Activated T-helper 2 cell treated with anti-CD3 and anti-CD28 coated beads, Interferon-gamma antibody, Interleukin-2, Interleukin-4, amounts not matched to agents 10 μg/mL and 5 μg/mL and 100 μg/mL, durations not matched to agents 14 hours and 24 hours and 36 hours (primary cell): ENCODE results near the gene RNF223. TPM values are rescaled to one million over a fixed set of nuclear protein-coding genes. Genes with fewer than 3 reads are reported as not detected.
"Not testable (repeated sequence)": the region's sequence is repeated elsewhere in the genome, so short reads cannot be mapped to it uniquely, and the experiment has no call there.

ENCODE experiments used
- DNase-seq: peaks from one replicate; pipeline ENCODE4 v3.0.0; 2021; ENCODE audit warnings: low spot score
- H3K27ac Mint-ChIP-seq: one replicate; pipeline ENCODE4 v1.8.0; 2021; ENCODE audit warnings: mixed read lengths
- H3K27me3 Mint-ChIP-seq: one replicate; pipeline ENCODE4 v1.8.0; 2021; ENCODE audit warnings: low read depth, mixed read lengths
- H3K36me3 Mint-ChIP-seq: one replicate; pipeline ENCODE4 v1.8.0; 2021; ENCODE audit warnings: low read depth, mixed read lengths
- H3K4me1 Mint-ChIP-seq: one replicate; pipeline ENCODE4 v1.8.0; 2021; ENCODE audit warnings: low read depth, mixed read lengths
- H3K4me3 Mint-ChIP-seq: one replicate; pipeline ENCODE4 v1.8.0; 2021; ENCODE audit warnings: low read depth, mild to moderate bottlenecking, moderate library complexity, mixed read lengths
- H3K9me3 Mint-ChIP-seq: one replicate; pipeline ENCODE4 v1.8.0; 2021; ENCODE audit warnings: mixed read lengths
- intact Hi-C: fragments of 100-400 bp; cut with micrococcal nuclease; formaldehyde crosslinking; loops from one replicate; pipeline ENCODE4 v1.15.1; 2023
- total RNA-seq: library from RNA; stranded (reverse); gene quantifications from 2 replicates; pipeline ENCODE4 v1.2.3, GENCODE V29; 2022

RNF223 gene
- total RNA-seq, 1 donor from 2014 or later, result not detected

DNA sequence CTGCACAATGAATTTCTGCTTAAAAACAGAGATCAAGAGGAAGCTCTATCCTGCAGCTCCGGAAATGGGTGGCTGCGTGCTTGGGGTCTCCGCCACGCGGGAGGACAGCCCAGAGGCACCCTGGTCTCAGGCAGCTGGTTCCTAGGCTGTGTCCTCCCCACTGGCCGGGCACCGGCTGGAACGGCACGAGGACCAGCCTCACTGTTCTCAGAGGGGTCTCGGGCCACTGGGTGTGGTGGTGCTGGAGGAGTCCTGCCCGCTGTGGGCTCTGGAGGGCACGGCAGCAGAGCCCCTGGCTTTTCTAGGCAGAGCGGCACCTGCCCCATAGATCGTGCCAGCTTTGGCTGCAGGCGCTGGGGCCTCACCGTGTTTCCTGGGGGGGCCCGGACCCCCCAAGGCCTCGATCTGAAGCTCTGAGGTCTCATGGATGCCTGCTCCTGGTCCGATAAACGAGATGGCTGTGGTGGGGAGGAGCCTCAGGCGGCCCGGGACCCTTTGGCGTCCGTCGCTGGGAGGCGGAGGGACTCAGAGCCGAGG, 8.2 kb upstream of the RNF223 start:
- Mint-ChIP-seq H3K4me1 (no peaks in the 10 kb centered on the region), H3K9me3 (no peaks in the 10 kb centered on the region), H3K4me3 (no peak overlapping the region), H3K27ac (no peak overlapping the region), H3K36me3 (no peaks in the 10 kb centered on the region), H3K27me3 (no peaks in the 10 kb centered on the region)
- DNase-seq, result no peak
- intact Hi-C loops, result no loop called here

DNA sequence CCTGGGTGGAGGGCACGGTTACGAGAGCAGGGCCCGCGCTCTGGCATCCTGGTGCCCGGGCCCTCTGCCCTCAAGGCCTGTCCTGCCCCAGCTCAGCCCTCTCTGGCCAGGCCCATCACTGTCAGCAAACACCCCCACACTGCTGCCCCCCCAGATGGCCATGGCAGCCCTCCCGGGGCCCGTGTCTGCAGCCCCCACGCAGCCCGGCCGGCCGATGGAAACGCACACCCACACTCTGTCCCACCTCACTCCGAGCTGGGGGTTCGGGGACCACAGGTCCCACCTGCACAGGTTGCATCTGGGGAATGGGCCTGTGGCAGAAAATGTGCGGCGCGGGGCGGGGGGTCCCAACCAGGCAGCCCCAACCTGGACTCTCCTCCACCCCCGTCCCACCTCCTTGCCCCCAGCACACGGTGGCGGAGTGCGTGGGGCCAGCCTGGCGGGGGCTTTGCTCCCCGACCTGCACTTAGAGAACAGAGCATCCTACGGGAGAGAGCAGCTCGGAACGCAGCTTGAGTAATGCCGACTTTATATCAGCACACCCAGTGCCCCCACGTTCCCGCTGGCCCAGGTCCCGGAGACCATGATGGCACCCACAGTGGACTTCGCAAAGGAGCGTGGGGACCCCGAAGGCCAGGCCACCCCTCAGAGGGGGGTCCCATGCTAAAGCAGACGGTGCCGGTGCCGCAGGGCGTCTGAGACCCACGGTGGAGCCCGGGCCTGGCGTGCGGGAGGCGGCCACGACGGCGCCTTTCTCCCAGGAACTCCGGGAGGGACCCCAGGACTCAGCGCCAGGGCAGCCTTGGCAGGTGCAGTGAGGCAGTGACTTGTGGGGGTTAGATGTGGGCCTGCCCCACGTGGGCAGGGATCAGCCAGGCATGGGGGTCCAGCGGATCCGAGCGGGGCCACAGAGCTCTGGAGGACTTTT, 7.5 kb upstream of the RNF223 start:
- no peaks in the 10 kb centered on the region for H3K36me3 Mint-ChIP-seq
- no peaks in the 10 kb centered on the region for H3K9me3 Mint-ChIP-seq
- intact Hi-C loops, result no loop called here
- H3K4me3 Mint-ChIP-seq, result no peak overlapping the region
- no peak overlapping the region for H3K27ac Mint-ChIP-seq
- no peaks in the 10 kb centered on the region for H3K4me1 Mint-ChIP-seq
- no peaks in the 10 kb centered on the region for H3K27me3 Mint-ChIP-seq
- DNase-seq, result no peak

DNA sequence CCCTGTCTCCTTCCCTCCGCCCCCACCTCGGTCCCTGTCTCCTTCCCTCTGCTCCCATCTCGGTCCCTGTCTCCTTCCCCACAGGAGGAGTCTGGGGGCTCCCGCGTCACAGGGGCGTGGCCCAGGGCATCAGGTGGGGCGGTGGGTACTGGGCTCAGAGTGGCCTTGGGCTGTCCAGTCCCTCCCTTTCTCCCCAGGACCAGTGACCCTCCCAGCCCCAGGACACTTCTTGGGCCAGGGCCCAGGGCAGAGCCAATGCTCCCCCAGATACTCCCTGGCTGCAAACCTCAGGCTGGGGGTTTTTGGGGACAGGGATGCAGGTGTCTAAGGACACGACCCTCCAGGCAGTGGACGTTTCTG, 6.8 kb upstream of the RNF223 start:
- no peak overlapping the region for H3K4me3 Mint-ChIP-seq
- no peaks in the 10 kb centered on the region for H3K4me1 Mint-ChIP-seq
- no peak for DNase-seq
- no peaks in the 10 kb centered on the region for H3K27me3 Mint-ChIP-seq
- no peaks in the 10 kb centered on the region for H3K36me3 Mint-ChIP-seq
- H3K9me3 Mint-ChIP-seq, result no peaks in the 10 kb centered on the region
- intact Hi-C loops, result no loop called here
- H3K27ac Mint-ChIP-seq, result no peak overlapping the region

DNA sequence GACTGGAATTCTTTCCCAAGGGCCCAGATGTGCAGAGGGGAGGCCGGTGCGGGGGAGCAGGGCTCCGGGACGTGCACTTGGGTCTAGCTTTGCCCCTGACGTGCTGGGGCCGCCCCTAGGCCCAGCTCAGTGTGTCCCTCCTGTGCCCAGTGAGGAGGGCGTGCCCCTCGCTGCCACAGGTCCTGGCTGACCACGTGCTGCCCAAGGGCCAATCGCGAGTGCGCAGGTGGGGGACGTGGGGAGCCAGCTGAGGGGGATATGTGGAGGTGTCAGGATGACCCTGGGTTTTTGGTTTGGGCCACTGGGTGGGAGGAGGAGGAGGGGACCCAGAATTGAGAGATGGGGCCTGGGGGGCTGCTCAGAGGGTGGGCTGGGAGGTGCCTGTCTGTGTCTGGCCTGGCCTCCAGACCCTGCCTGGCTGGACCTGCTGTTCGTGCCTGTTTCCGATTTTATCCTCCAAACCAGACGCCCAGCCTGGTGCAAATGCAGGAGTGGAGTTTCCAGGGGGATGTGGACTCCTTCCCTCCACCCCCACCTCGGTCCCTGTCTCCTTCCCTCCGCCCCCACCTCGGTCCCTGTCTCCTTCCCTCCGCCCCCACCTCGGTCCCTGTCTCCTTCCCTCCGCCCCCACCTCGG, 6.1 kb upstream of the RNF223 start:
- no peak for DNase-seq
- Mint-ChIP-seq H3K27me3 (no peaks in the 10 kb centered on the region), H3K4me3 (no peak overlapping the region), H3K36me3 (no peaks in the 10 kb centered on the region), H3K27ac (no peak overlapping the region), H3K4me1 (no peaks in the 10 kb centered on the region), H3K9me3 (no peaks in the 10 kb centered on the region)
- intact Hi-C loops, result no loop called here

DNA sequence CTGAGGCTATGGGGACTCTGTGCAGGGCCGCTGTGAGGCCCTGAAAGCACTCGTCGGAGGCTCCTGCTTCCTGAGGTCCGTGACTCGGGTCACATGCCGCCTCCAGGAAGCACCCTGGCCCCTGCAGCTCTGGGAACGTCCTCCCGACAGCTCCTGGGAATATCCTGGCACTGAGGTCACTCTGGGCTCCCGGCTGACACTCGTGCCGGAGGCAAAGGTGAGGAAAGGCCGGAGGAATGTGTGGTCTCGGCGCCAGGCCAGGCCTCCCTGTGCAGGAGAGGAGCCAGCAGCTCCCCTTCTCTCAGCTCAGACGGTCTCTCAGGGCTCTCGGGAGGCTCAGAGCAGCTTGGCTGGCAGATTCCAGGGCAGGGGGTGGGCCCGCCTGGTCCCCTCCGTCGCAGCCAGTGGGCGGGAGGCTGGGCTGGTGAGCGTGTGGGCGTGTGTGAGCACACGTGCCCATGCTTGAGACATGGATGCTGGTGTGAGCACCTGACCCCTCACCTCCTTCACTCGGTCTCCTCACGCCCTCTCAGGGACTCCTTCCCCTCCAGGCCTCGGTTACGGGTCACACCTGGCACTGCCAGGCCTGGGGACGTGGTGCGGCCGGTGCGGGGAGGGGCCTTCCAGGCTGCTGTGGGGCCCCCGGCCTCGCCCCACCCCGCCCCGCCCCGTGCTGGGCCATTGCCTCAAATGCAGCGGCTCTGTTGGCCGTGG, 5.5 kb upstream of the RNF223 start:
- no peak overlapping the region for H3K4me3 Mint-ChIP-seq
- H3K27me3 Mint-ChIP-seq, result no peaks in the 10 kb centered on the region
- no peaks in the 10 kb centered on the region for H3K4me1 Mint-ChIP-seq
- no peaks in the 10 kb centered on the region for H3K36me3 Mint-ChIP-seq
- intact Hi-C loops, result no loop called here
- no peak for DNase-seq
- no peak overlapping the region for H3K27ac Mint-ChIP-seq
- H3K9me3 Mint-ChIP-seq, result no peaks in the 10 kb centered on the region

DNA sequence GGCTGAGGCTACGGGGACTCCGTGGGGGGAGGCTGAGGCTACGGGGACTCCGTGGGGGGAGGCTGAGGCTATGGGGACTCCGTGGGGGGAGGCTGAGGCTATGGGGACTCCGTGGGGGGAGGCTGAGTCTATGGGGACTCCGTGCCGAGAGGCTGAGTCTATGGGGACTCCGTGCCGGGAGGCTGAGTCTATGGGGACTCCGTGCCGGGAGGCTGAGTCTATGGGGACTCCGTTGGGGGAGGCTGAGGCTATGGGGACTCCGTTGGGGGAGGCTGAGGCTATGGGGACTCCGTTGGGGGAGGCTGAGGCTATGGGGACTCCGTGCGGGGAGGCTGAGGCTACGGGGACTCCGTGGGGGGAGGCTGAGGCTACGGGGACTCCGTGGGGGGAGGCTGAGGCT, 3.3 kb upstream of the RNF223 start:
- H3K36me3 Mint-ChIP-seq, H3K4me3 Mint-ChIP-seq, H3K9me3 Mint-ChIP-seq, intact Hi-C loops, H3K4me1 Mint-ChIP-seq, H3K27ac Mint-ChIP-seq, DNase-seq, H3K27me3 Mint-ChIP-seq: not testable (repeated sequence)

DNA sequence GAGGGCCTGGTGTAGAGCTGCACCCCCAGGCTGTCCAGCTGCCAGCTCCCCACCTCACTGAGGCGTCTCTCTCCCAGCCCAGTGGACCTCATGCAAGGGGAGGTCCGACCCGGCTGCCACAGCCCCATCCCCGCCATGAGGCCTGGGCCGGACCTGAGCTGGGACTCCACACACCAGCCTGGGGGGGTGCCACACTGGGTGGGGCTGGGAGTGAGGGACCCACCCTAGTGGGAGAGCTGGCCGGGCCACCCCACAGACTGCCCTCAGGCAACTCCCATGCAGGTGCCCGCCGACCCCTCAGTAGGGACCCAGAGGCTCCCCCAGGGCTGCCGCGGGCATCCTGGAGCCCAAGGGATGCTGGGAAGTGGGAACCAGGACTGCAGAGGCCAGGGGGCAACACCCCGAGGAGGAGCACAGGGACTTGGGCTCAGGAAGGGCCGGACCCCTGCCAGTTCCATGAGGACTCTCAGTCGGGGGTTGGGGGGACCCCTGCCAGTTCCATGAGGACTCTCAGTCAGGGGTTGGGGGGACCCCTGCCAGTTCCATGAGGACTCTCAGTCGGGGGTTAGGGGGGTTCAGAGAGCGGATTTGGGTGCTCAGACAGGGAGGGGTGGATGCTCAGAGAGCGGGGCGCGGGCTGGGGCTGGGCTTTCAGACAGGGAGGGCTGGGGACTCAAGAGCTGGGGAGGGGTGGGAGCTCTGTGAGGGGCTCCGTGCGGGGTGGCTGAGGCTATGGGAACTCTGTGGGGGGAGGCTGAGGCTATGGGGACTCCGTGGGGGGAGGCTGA, 1.2 kb upstream of the RNF223 start:
- H3K36me3 Mint-ChIP-seq, result no peaks in the 10 kb centered on the region
- no peaks in the 10 kb centered on the region for H3K27me3 Mint-ChIP-seq
- intact Hi-C loops, result no loop called here
- H3K4me1 Mint-ChIP-seq, result no peaks in the 10 kb centered on the region
- H3K27ac Mint-ChIP-seq, result no peak overlapping the region
- no peak for DNase-seq
- H3K4me3 Mint-ChIP-seq, result no peak overlapping the region
- no peaks in the 10 kb centered on the region for H3K9me3 Mint-ChIP-seq

DNA sequence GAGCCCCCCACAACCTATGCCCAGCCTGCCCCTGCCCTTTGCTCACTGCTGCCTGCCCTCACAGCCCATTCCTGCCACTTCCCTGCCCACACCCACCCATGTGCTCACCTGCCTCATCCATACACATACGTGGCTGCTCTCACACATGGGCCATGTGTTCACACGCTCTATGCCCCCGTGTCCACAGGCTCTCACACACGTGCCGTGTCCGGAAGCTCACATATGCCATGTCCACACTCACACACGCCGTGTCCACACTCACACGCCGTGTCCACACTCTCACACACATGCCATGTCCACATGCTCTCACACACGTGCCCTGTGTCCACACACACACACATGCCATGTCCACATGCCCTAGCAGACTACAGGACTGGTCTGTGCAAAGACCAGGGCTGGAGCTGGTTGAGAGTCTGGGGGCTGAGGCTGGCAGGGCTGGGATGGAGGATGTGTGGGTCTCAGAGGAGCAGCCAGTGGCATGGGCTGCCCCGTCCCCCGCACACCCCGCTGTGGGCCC, 583 bp upstream of the RNF223 start:
- Mint-ChIP-seq H3K9me3 (no peaks in the 10 kb centered on the region), H3K27ac (no peak overlapping the region), H3K4me1 (no peaks in the 10 kb centered on the region), H3K36me3 (no peaks in the 10 kb centered on the region), H3K27me3 (no peaks in the 10 kb centered on the region), H3K4me3 (no peak overlapping the region)
- DNase-seq, result no peak
- intact Hi-C loops, result no loop called here

DNA sequence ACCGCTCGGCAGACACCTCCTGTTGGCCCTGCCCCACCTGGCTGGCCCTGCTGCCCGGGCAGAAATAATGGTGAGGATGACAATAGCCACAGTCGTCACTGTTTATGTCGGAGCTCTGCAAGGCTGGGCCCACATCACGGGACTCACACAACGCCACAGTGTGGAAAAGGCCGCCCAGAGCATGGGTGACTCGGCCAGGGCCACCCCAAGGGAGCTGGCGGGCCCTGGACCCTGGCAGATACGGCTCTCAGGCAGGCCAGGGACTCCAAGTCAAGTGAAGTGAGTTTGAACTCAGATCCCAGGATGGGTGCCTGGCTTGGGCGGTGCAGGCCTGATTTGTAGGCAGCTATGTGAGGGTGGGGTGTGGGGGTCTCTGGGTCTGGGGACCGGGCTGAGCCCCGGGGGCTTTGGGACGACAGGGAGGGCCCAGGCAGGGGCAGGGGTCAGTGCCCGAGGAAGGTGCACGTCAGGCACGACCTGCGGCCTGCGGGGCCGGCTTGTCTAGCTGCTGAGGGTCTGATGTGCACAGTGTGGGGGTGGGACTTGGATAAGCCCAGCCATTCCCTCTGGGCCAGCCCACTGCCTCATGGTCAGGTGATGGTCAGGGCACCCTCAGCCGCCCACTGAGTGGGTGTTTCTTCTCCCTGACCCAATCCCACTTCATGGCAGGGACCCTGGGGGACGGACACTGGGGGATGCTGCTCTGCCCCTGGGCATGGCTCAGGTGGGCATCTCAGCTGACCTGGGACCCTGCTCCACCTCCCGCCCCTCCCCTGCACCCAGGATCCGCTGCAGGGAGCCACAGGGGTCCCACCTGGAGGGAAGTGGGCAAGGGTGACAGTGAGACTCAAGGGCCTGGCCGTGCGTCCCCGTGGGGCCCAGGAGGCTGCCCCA, 1.0 kb downstream of the RNF223 start:
- Mint-ChIP-seq H3K9me3 (no peaks in the 10 kb centered on the region), H3K27ac (no peak overlapping the region), H3K4me1 (no peaks in the 10 kb centered on the region), H3K4me3 (no peak overlapping the region), H3K36me3 (no peaks in the 10 kb centered on the region), H3K27me3 (no peaks in the 10 kb centered on the region)
- intact Hi-C loops, result no loop called here
- no peak for DNase-seq

DNA sequence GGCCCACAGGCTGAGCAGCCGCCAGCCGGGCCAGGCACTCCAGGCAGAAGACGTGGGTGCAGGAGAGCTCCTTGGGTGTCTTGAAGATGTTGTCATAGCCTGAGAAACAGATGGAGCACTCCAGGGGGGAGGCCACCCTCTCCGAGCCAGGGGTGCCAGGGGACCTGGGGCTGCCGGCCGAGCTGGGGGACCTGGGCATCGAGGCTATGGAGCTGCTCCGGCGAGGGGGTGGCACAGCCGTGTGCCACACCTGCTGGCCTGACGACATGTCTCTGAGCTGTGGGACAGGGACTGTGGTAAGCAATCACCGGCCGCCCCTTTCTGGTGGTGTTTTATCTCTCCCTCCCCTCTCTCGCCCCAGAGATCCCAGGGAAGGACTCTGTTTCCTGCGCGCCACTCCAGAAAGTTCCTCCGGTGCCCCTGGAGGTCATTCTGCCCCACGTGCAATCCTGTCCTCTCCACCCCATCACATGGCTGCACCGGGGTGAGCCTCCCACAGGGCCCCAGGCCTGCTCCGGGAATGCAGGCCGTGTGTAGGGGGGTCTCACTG, 1.7 kb downstream of the RNF223 start:
- H3K4me3 Mint-ChIP-seq, result no peak overlapping the region
- DNase-seq, result no peak
- H3K27me3 Mint-ChIP-seq, result no peaks in the 10 kb centered on the region
- intact Hi-C loops, result no loop called here
- no peak overlapping the region for H3K27ac Mint-ChIP-seq
- H3K36me3 Mint-ChIP-seq, result no peaks in the 10 kb centered on the region
- no peaks in the 10 kb centered on the region for H3K9me3 Mint-ChIP-seq
- H3K4me1 Mint-ChIP-seq, result no peaks in the 10 kb centered on the region

DNA sequence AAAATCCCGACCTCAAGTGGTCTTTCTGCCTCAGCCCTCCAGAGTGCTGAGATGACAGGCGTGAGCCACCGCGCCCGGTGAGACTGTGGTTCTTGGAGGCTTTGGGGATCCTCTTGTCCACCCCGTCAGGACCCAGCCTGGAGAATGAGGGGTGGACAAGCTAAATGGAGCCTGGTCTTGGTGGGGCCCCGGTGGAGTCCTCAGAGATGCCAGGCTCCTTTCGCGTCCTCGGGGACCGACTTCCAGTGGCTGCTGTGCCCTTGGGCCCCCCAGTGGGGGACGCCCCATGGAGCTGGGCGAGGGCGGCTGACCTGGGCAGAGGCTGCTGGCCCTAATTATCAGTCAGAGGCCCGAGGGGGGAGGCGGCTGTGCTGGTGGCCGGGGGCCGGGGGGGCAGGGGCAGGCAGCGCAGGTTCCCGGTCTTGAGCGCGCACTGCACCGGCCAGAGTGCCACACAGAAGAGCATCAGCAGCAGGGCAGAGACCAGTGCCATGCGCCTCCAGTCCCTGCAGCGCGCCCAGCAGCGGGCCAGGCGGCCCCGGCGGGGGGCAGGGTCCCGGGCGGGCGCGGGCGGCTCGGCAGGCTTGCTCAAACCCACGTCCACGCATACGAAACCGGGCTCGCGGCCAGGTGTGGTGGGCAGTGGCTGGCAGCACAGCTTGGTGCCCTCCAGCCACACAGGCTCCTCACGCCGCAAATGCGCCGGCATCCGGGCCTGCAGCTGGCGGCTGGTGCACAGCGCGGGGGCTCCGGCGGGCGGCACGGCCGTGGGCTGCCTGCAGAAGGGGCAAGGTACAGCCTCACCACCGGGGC, 2.4 kb downstream of the RNF223 start:
- no peaks in the 10 kb centered on the region for H3K36me3 Mint-ChIP-seq
- no peaks in the 10 kb centered on the region for H3K4me1 Mint-ChIP-seq
- no peaks in the 10 kb centered on the region for H3K9me3 Mint-ChIP-seq
- H3K27ac Mint-ChIP-seq, result no peak overlapping the region
- no peak overlapping the region for H3K4me3 Mint-ChIP-seq
- intact Hi-C loops, result no loop called here
- H3K27me3 Mint-ChIP-seq, result no peaks in the 10 kb centered on the region
- DNase-seq, result no peak
